Adipose tissue (tissue), 3 donors: ENCODE measurements around the gene RASSF5. TPM values are rescaled to one million over a fixed set of nuclear protein-coding genes. Genes with fewer than 3 reads are reported as not detected.
"Not testable (repeated sequence)": the region's sequence is repeated elsewhere in the genome, so short reads cannot be mapped to it uniquely, and the experiment has no call there.

ENCODE experiments used
- H3K27ac ChIP-seq: one replicate; pipeline ENCODE4 v1.5.1; 2013; ENCODE audit warnings: low read depth, low read length
- WGBS, 3 donors: extraction: QIAGEN DNeasy Blood & Tissue Kit; methylation state at CpG; one replicate each; pipeline ENCODE4 v1.1.7; 2013; 5-methylcytosine and 5-hydroxymethylcytosine counted together
- polyA plus RNA-seq, 3 donors: library from polyadenylated mRNA; stranded (reverse); fragments of 200-250 nt; gene quantifications; one replicate each; pipeline ENCODE4 v1.2.3, GENCODE V29; 2013
- donor health status: healthy with polysubstance abuse.
- donor health status: Bipolar disorder and iron deficiency.
- donor health status: healthy.

Gene RASSF5
- polyA plus RNA-seq, 3 donors, result 6.1 to 7.4 (median 6.9) TPM

DNA sequence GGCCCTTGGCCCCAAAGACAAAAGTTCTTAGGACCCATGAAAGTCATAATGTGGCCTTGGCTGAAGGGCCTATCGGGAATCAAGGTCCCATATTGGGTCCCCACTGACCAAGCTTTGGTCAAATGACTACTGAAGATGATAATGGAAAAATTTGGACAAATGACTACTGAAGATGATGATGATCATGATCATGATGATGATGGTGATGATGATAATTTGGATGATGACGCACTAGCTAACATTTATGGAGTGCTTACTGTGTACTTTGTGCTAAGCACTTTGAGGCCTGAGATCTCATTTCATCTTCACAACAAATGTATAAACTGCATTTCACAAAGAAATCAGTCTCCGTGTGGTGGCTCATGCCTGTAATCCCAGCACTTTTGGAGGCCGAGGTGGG lies 65.5 kb downstream of the RASSF5 start:
- WGBS, 3 donors, result 92 to 98% (median 96%) methylated on average over 4 of the region's 4 CpGs
- no peak overlapping the region for H3K27ac ChIP-seq

GRCh38 chr1:206573319-206573718 lies 66.0 kb downstream of the RASSF5 start:
- 63 to 93% (median 68%) methylated on average over 4 of the region's 4 CpGs for WGBS, 3 donors

DNA sequence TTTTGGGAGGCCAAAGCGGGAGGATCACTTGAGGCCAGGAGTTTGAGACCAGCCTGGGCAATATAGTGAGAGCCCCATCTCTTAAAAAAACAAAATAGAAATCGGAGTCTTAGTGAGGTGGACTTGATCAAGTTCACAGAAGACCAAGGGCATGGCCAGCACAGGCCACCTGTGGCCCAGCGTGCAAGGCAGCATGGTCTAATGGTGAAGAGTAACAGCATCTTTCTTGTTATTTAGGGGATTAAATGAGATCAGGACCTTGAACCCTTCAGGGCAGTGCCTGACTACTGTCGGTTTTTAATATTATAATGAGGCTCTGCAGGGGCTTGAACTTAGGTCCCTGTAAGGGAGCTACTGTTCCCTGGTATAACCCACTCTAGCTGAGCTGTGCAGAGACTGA lies 66.4 kb downstream of the RASSF5 start:
- WGBS, 3 donors, result 93 to 94% (median 94%) methylated on average over 4 of the region's 4 CpGs

More at GRCh38 chr1:206573319-206573718, 66.0 kb downstream of the RASSF5 start:
- H3K27ac ChIP-seq, result no peak overlapping the region

DNA sequence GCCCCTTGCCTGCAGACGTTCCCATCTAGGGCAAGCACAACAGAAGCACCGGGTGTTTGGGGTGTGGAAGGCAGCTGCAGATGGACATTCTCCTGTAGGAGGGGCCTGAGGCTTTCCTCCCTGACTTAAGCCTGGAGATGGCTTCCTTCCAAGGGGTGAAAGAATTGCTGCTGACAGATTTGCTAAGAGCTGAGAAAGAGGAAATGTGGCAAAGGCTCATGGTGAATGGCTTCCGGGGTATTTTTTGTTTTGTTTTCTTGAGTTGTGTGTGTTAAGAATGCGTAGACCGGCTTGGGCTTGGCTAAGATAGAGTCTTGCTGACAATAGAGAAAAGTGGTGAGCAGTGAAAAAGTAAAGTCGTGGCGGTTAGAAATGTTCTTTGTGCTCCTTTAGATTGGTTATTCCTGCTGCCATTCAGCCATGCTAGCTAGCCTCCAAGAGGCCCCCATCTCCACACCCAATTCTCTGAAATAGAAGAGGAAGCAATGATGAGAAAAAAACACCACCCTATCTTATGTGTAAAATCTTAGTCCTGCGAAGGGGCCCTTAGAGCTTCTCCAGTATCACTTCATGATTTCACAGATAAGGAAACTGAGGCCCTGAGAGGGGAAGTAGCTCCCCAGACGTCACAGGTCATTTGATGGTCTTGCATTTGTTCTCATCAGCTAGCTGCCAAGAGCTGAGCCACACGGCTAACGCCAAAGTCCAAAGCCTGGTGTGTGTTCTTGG lies 68.0 kb downstream of the RASSF5 start:
- WGBS, 3 donors, result 26 to 65% (median 32%) methylated on average over 11 of the region's 11 CpGs
- H3K27ac ChIP-seq, result peak overlapping the region; percentile 14

More for the DNA sequence above, 66.4 kb downstream of the RASSF5 start:
- no peak overlapping the region for H3K27ac ChIP-seq

- 89 to 90% (median 89%) methylated on average over 3 of the region's 3 CpGs for WGBS, 3 donors
- H3K27ac ChIP-seq, result no peak overlapping the region
Observed at GRCh38 chr1:206575894-206576737, 68.8 kb downstream of the RASSF5 start.

DNA sequence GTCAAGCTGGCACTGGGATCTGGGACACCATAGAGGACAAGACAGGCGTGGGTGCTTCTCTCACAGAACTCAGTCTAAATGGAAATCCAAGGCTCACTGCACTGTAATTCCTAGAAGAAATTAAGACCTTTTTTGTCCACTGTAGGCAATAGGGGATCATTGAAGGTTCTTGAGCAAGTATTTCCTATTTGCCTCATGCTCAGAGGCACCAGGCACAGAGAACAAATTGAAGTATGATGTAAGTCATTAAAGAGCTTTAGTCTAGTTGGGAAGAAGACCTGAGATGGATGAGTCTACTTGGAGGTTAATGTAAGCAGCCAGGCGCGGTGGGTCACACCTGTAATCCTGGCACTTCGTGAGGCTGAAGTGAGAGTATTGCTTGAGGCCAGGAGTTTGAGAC lies 70.3 kb downstream of the RASSF5 start:
- no peak overlapping the region for H3K27ac ChIP-seq
- WGBS, 3 donors, result 77 to 99% (median 79%) methylated on average over 4 of the region's 4 CpGs

GRCh38 chr1:206578068-206578977 lies 71.0 kb downstream of the RASSF5 start:
- WGBS, 3 donors, result 77 to 83% (median 78%) methylated on average over 10 of the region's 10 CpGs
- H3K27ac ChIP-seq, result no peak overlapping the region

GRCh38 chr1:206578978-206579374 lies 71.6 kb downstream of the RASSF5 start:
- 85 to 96% (median 95%) methylated on average over 4 of the region's 4 CpGs for WGBS, 3 donors
- no peak overlapping the region for H3K27ac ChIP-seq

DNA sequence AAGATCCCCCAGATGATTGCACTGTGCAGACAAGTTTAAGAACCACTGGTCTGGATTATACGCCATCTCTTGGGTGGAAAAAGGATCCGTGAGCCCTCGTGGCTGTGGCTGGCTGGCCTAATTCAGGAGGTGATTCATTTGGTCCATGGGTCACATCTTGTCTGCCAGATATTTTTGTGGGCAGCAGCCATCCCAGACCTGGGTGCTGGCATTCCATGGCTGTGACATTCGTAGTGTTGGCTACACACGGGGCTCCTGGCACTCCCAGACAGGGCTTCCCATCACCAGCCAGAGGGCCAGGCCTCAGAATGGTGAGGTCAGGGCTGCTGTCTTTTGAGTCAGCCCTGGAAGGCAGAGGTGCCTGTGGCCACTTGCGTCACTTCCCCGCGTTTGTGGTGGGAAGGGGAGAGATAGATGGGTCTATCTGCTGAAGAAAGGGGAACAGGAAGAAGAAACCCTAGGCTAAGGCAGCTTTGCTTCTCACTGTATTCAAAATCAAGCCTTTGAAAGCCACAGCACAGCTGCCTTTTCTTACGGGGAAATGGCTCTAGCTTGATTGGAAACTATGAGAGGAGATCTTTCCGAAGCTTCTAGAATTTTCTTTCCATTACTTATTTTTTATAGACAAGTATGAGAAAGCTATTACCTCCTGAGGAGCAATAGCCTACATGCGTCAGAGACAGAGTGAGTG lies 72.6 kb downstream of the RASSF5 start:
- no peak overlapping the region for H3K27ac ChIP-seq
- 50 to 86% (median 57%) methylated on average over 11 of the region's 11 CpGs for WGBS, 3 donors

DNA sequence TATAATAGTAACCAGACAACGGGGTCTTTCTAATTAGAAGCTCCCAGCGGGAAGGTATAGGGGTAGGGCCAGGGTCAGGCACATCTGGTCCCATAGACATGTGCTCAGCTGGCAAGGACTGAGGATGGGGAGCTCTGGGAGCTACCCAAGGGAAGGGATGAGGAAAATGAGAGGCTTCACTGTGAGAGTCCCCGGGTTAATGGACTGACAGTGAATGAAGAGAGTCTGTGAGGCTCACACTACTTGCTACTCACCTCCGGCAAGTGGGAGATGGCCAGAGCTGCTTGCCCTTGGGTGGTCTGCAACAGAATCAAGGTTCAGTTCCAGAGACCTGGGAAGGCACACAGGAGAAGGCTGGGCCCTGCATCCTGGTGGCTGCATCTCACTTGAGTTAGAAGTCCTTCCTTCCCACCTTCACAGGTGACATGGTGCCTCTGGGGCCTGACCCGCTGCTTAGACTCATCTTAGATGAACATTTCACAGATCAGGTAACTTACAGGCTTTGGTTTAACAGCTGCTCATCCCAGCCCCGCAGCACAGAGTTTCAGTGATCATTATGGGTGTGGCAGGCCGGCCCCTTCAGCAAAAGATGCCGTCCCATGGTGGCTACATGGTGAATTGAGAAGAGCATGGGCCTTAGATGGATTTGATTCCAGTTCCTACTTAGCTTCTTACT lies 73.2 kb downstream of the RASSF5 start:
- WGBS, 3 donors, result 86 to 93% (median 89%) methylated on average over 8 of the region's 8 CpGs
- H3K27ac ChIP-seq, result no peak overlapping the region

GRCh38 chr1:206581114-206581497 lies 73.8 kb downstream of the RASSF5 start:
- H3K27ac ChIP-seq, result not testable (repeated sequence)

DNA sequence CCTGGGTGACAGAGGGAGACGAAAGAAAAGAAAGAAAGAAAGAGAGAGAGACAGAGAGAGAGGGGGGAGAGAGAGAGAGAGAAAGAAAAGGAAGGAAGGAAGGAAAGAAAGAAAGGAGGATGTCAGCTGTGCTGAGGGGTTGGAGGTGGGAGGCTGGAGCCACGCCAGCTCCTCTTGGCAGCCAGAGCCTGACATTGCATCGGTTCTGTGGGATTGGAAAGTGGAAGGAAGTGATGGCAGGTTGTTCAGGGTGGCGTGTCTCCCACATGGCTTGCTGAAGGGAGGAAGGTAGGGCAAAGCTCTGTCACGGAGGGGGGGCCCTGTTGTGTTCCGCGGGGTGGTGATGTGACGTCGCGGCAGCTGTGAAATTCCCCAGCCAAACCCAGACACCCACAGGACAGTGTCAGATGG lies 74.2 kb downstream of the RASSF5 start:
- 32 to 71% (median 33%) methylated on average over 10 of the region's 10 CpGs for WGBS, 3 donors
- no peak overlapping the region for H3K27ac ChIP-seq

More at GRCh38 chr1:206581114-206581497, 73.8 kb downstream of the RASSF5 start:
- WGBS, 3 donors, result 86 to 93% (median 91%) methylated on average over 7 of the region's 7 CpGs

- WGBS, 3 donors, result 86 to 91% (median 88%) methylated on average over 5 of the region's 5 CpGs
- no peak overlapping the region for H3K27ac ChIP-seq
Observed at GRCh38 chr1:206582537-206582936, 75.2 kb downstream of the RASSF5 start.

GRCh38 chr1:206582971-206583706 lies 75.8 kb downstream of the RASSF5 start:
- 77 to 82% (median 79%) methylated on average over 18 of the region's 18 CpGs for WGBS, 3 donors
- no peak overlapping the region for H3K27ac ChIP-seq

GRCh38 chr1:206583707-206584648 lies 76.6 kb downstream of the RASSF5 start:
- WGBS, 3 donors, result 86 to 88% (median 88%) methylated on average over 16 of the region's 16 CpGs
- H3K27ac ChIP-seq, result no peak overlapping the region

DNA sequence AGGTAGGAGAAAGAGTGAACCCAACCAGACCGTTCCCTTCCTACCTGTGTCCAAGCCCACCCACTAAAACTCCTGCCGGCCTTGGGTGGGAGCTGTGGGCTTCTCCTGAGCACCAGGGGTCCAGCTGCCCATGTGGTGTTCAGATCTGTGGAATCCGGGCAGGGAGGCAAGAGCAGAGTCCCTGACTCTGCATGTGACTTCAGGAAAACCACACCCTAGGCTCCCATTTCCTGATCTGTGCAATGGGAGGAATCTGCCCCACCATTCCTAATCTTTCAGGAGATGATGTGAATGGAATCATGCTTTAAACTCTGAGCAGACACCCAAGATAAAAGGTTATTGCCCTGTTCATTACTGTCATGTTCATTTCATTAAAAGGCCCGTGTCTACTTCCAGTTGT lies 77.4 kb downstream of the RASSF5 start:
- WGBS, 3 donors, result 66 to 74% (median 73%) methylated on average over 4 of the region's 4 CpGs
- no peak overlapping the region for H3K27ac ChIP-seq
